GM18520 (cell line): ENCODE measurements around the gene NISCH.

Experiments used
- ATAC-seq: cut with Tn5 transposase; IDR thresholded peaks from one replicate; pipeline ENCODE4 v1.9.1; 2021; ENCODE audit not compliant: unreplicated experiment

The NISCH gene

GRCh38 chr3:52470920-52471319, 15.5 kb downstream of the NISCH start:
- no peak for ATAC-seq

GRCh38 chr3:52471371-52472238, 16.2 kb downstream of the NISCH start:
- ATAC-seq: no peak

GRCh38 chr3:52472239-52473000, 17.0 kb downstream of the NISCH start:
- no peak for ATAC-seq

GRCh38 chr3:52473026-52473425, 17.6 kb downstream of the NISCH start:
- ATAC-seq: no peak

- no peak for ATAC-seq
Measured at GRCh38 chr3:52477076-52477795, 21.8 kb downstream of the NISCH start.

- ATAC-seq: no peak
Measured at GRCh38 chr3:52477796-52478095, 22.3 kb downstream of the NISCH start.

- ATAC-seq: no peak
Measured at GRCh38 chr3:52479037-52479876, 23.9 kb downstream of the NISCH start.

GRCh38 chr3:52479877-52480575, 24.6 kb downstream of the NISCH start:
- ATAC-seq: no peak

- no peak for ATAC-seq
Measured at GRCh38 chr3:52480768-52481715, 25.6 kb downstream of the NISCH start.

- ATAC-seq: no peak
Measured at GRCh38 chr3:52481819-52482521, 26.6 kb downstream of the NISCH start.

- no peak for ATAC-seq
Measured at GRCh38 chr3:52483081-52483480, 27.7 kb downstream of the NISCH start.

GRCh38 chr3:52483577-52484381, 28.4 kb downstream of the NISCH start:
- ATAC-seq: no peak

- no peak for ATAC-seq
Measured at GRCh38 chr3:52484680-52485461, 29.5 kb downstream of the NISCH start.

GRCh38 chr3:52487050-52487787, 31.8 kb downstream of the NISCH start:
- no peak for ATAC-seq

GRCh38 chr3:52487788-52488691, 32.6 kb downstream of the NISCH start:
- ATAC-seq: no peak
